Cardiac fibroblast (primary cell): ENCODE results near the gene SLC26A8.

Experiments
- DNase-seq, 2 donors: peaks; one replicate each; pipeline versions ENCODE4 v3.0.0 to v3.0.0-alpha.2; 2010; ENCODE audit warnings: low read depth in 2 of 2
- H3K4me3 ChIP-seq, 2 donors: replicated peaks in 1 of 2; 1 replicate in 1 of 2; 2 replicates in 1 of 2; pipeline ENCODE4 v1.5.1; 2011; ENCODE audit warnings: low read depth in 2 of 2, low read length in 2 of 2, mild to moderate bottlenecking in 2 of 2, moderate library complexity in 1 of 2
- TF ChIP-seq, protein P1 (sequence below): IDR thresholded peaks from one replicate; pipeline ENCODE4 v1.5.1; 2011; ENCODE audit warnings: low read depth, mild to moderate bottlenecking, low read length, inconsistent platforms

SLC26A8 gene

DNA sequence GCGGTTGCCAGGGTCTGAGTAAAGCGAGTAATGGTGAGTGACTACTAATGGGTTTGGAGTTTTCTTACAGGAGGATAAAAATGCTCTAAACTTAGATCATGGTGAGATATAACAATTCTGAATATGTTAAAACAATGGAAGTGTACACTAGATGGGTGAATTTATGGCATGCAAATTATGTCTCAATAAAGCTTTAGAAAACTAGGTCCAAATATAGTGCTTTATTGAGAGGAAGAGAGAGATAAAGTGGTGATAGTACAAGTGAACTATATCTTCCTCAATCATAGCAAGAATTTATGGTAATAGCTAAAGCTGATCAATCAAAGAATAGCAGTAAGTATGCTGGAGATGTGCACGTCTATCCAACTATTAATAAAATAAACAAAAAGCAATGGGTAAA is 127.4 kb downstream of the SLC26A8 start:
- H3K4me3 ChIP-seq: no peak overlapping the region
- no peak for DNase-seq
- TF ChIP-seq, protein P1, sequence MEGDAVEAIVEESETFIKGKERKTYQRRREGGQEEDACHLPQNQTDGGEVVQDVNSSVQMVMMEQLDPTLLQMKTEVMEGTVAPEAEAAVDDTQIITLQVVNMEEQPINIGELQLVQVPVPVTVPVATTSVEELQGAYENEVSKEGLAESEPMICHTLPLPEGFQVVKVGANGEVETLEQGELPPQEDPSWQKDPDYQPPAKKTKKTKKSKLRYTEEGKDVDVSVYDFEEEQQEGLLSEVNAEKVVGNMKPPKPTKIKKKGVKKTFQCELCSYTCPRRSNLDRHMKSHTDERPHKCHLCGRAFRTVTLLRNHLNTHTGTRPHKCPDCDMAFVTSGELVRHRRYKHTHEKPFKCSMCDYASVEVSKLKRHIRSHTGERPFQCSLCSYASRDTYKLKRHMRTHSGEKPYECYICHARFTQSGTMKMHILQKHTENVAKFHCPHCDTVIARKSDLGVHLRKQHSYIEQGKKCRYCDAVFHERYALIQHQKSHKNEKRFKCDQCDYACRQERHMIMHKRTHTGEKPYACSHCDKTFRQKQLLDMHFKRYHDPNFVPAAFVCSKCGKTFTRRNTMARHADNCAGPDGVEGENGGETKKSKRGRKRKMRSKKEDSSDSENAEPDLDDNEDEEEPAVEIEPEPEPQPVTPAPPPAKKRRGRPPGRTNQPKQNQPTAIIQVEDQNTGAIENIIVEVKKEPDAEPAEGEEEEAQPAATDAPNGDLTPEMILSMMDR: no peak

DNA sequence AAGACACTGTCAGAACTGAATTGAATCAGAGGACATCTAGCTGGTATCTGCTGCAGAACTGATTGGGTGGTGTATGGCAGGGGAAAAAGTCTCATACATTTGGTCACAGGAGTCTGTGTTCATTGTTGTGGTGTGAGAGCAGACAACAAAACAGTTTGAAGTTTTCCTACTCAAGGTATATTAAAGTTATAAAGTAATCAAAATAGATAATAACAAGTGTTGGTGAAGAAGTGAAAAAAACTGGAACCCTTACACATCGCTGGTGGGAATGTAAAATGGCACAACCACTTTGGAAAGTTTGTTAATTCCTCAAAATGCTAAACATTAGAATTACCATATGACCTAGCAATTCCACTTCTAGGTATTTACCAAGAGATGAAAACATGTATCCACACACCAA is 128.2 kb downstream of the SLC26A8 start:
- H3K4me3 ChIP-seq: no peak overlapping the region
- no peak for DNase-seq
- TF ChIP-seq, protein P1: no peak

DNA sequence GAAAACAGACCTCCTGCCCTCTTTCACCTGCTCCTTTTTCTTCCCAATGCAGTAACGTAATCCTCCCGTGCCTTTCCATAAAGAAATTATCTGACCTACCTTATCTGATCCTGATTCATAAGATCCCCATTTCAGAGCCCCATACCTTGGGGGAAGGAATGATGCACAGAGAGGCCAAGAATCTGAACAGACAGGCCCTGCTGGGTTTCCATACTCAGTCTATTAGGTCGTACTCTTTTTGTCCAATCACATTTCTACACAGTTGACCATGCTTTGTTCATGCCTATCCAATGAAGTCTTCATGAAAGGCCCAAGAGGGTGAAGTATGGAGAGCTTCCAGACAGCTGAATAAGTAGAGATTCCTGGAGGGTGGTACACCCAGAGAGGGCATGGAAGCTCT is 128.9 kb downstream of the SLC26A8 start:
- no peak overlapping the region for H3K4me3 ChIP-seq
- TF ChIP-seq, protein P1: no peak
- DNase-seq: no peak

DNA sequence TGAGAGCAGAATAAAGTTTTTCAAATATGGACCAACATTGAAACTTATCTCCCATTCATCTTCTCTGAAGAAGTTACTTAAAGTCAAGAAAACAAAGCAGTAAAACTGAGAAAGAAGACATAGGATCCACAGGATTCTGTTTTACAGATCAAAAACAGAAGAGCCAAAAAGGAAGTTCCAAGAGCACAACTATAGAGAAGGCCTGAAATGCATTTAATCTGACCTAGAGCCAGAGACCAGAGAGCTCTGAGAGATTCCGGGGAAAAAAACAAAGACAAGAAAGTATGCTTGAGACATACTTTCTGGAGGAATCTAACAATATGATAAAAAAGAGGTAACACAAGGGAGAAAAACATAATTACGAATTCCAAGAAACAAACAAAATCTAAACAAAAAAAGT is 129.7 kb downstream of the SLC26A8 start:
- peak in 1 of 2 donors; percentile 18 for DNase-seq
- H3K4me3 ChIP-seq: no peak overlapping the region
- TF ChIP-seq, protein P1: no peak
